Upper lobe of left lung (tissue), 6 donors: ENCODE results near the gene CACNG1. TPM values are rescaled to one million over a fixed set of nuclear protein-coding genes. Genes with fewer than 3 reads are reported as not detected.

Experiments
- ATAC-seq, 2 donors: fragments of 200-7000 bp; cut with Tn5 transposase; one replicate each; pipeline ENCODE4 v1.9.1; 2022; ENCODE audit warnings: mild to moderate bottlenecking in 2 of 2, moderate library complexity in 2 of 2; ENCODE audit not compliant: low FRiP score in 2 of 2
- DNase-seq, 2 donors: peaks; one replicate each; pipeline ENCODE4 v3.0.0-alpha.2; 2019 to 2020
- H3K27ac ChIP-seq, 4 donors: fragments of 200-600 bp; sonication (generic); one replicate each; pipeline ENCODE4 v1.5.1; 2016 to 2019
- H3K27me3 ChIP-seq, 4 donors: fragments of 200-600 bp; sonication (generic); one replicate each; pipeline ENCODE4 v1.5.1; 2017 to 2019
- H3K36me3 ChIP-seq, 4 donors: fragments of 200-600 bp; sonication (generic); one replicate each; pipeline ENCODE4 v1.5.1; 2016 to 2019
- H3K4me1 ChIP-seq, 4 donors: fragments of 200-600 bp; sonication (generic); one replicate each; pipeline ENCODE4 v1.5.1; 2018 to 2019
- H3K4me3 ChIP-seq, 4 donors: fragments of 200-600 bp; sonication (generic); one replicate each; pipeline ENCODE4 v1.5.1; 2017 to 2019; ENCODE audit warnings: mild to moderate bottlenecking in 2 of 4, moderate library complexity in 1 of 4
- H3K9me3 ChIP-seq, 4 donors: fragments of 200-600 bp; sonication (generic); one replicate each; pipeline ENCODE4 v1.5.1; 2018 to 2019
- EP300 ChIP-seq, 4 donors: sonication (generic); formaldehyde crosslinking; IDR thresholded peaks; one replicate each; pipeline ENCODE4 v1.5.1; 2017; ENCODE audit warnings: antibody characterized with exemption in 4 of 4, control low read depth in 2 of 4
- POLR2A ChIP-seq, 4 donors: fragments of 450-650 bp; IDR thresholded peaks; one replicate each; pipeline ENCODE4 v1.5.1; 2016 to 2017; ENCODE audit warnings: antibody characterized with exemption in 4 of 4, mild to moderate bottlenecking in 2 of 4
- POLR2AphosphoS5 ChIP-seq, 2 donors: sonication (generic); formaldehyde crosslinking; IDR thresholded peaks; one replicate each; pipeline ENCODE4 v1.5.1; 2017; ENCODE audit warnings: antibody characterized with exemption in 2 of 2
- WGBS, 2 donors: methylation state at CpG; one replicate each; pipeline ENCODE4 v1.1.5; 2017 to 2018; 5-methylcytosine and 5-hydroxymethylcytosine counted together
- total RNA-seq, 6 donors: library from RNA; depleted of rRNA in 4 of 6; stranded (reverse); fragments of >200 nt in 4 of 6; gene quantifications; one replicate each; pipeline versions ENCODE4 v1.1.0 to v1.2.1, GENCODE V29; 2016 to 2021
- TF ChIP-seq, protein P1 (sequence below), 6 experiments: fragments of 450-650 bp in 4 of 6; fragments of 200-600 bp in 2 of 6; sonication (generic) in 2 of 6; IDR thresholded peaks; one replicate each; pipeline ENCODE4 v1.5.1; 2016 to 2019; ENCODE audit warnings: antibody characterized with exemption in 6 of 6
- donor health status: DM: no; HTN: no; CAD: no; lungs with moderate emphysema.
- donor health status: DM: no; HTN: yes; CAD: no; lungs with severe emphysema.

CACNG1 gene
- total RNA-seq, 6 donors from 2014 or later, result 0.61 TPM; not detected in 5

DNA sequence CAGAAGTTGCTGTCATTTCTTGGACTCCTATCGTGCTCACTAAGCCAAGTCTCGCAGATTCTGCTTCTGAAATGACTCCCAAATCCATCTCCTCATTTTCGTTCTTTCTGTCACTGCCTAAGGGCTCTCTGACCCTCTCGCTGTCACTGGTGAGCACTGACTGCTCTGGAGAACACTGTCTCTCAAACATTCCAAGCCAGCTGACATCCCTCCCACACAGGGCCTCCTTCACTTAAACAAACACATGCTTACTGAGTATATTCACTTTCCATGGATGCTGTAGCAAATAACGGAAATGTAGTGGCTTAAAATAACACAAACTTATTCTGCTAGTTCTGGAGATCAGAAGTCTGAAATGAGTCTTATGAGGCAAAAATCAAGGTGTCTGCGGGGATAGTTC is 18.8 kb downstream of the CACNG1 start:
- no peak overlapping the region for H3K4me3 ChIP-seq
- H3K36me3 ChIP-seq, result no peaks in the 10 kb centered on the region
- H3K4me1 ChIP-seq, result no peaks in the 10 kb centered on the region
- ATAC-seq (no peak), DNase-seq (no peak)
- WGBS, 2 donors, result 81 to 85% methylated on average over 6 of the region's 6 CpGs
- no peak for TF ChIP-seq POLR2A (IDR thresholded peaks at IDR 0.05)
- TF ChIP-seq POLR2AphosphoS5 (IDR thresholded peaks at IDR 0.05), result no peak
- TF ChIP-seq, protein P1, sequence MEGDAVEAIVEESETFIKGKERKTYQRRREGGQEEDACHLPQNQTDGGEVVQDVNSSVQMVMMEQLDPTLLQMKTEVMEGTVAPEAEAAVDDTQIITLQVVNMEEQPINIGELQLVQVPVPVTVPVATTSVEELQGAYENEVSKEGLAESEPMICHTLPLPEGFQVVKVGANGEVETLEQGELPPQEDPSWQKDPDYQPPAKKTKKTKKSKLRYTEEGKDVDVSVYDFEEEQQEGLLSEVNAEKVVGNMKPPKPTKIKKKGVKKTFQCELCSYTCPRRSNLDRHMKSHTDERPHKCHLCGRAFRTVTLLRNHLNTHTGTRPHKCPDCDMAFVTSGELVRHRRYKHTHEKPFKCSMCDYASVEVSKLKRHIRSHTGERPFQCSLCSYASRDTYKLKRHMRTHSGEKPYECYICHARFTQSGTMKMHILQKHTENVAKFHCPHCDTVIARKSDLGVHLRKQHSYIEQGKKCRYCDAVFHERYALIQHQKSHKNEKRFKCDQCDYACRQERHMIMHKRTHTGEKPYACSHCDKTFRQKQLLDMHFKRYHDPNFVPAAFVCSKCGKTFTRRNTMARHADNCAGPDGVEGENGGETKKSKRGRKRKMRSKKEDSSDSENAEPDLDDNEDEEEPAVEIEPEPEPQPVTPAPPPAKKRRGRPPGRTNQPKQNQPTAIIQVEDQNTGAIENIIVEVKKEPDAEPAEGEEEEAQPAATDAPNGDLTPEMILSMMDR (IDR thresholded peaks at IDR 0.05), result no peak
- TF ChIP-seq EP300 (IDR thresholded peaks at IDR 0.05), result no peak
- H3K27me3 ChIP-seq, result no peaks in the 10 kb centered on the region
- H3K27ac ChIP-seq, result no peak overlapping the region
- H3K9me3 ChIP-seq, result no peaks in the 10 kb centered on the region

DNA sequence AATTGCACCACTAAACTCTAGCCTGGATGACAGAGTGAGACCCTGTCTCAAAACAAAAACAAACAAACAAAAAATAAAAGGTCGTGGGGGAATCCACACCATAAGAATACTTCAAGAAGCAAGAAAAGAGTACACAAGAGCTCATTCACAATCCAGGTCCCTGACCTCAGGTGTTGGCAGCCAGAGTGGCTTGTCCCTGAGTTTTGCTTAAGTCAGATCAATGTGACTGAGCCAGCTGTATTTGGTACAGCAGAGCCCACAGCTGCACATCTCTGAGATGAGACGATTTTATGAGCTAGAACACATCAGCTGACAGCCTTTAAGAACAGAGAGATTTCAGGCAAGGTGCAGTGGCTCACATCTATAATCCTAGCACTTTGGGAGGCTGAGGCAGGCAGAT is 22.4 kb downstream of the CACNG1 start:
- Histone ChIP-seq H3K4me3 (no peak overlapping the region), H3K36me3 (no peaks in the 10 kb centered on the region), H3K4me1 (peaks cover 0 to 8% (median 0%) of the 10 kb centered on the region in 4 donors), H3K27me3 (no peaks in the 10 kb centered on the region), H3K27ac (no peak overlapping the region), H3K9me3 (no peaks in the 10 kb centered on the region)
- ATAC-seq (no peak), DNase-seq (no peak)
- WGBS, 2 donors, result 56 to 67% methylated on average over 2 of the region's 2 CpGs
- TF ChIP-seq EP300 (IDR thresholded peaks at IDR 0.05) (no peak), POLR2A (IDR thresholded peaks at IDR 0.05) (no peak), POLR2AphosphoS5 (IDR thresholded peaks at IDR 0.05) (no peak)
- TF ChIP-seq, protein P1 (IDR thresholded peaks at IDR 0.05), result no peak

DNA sequence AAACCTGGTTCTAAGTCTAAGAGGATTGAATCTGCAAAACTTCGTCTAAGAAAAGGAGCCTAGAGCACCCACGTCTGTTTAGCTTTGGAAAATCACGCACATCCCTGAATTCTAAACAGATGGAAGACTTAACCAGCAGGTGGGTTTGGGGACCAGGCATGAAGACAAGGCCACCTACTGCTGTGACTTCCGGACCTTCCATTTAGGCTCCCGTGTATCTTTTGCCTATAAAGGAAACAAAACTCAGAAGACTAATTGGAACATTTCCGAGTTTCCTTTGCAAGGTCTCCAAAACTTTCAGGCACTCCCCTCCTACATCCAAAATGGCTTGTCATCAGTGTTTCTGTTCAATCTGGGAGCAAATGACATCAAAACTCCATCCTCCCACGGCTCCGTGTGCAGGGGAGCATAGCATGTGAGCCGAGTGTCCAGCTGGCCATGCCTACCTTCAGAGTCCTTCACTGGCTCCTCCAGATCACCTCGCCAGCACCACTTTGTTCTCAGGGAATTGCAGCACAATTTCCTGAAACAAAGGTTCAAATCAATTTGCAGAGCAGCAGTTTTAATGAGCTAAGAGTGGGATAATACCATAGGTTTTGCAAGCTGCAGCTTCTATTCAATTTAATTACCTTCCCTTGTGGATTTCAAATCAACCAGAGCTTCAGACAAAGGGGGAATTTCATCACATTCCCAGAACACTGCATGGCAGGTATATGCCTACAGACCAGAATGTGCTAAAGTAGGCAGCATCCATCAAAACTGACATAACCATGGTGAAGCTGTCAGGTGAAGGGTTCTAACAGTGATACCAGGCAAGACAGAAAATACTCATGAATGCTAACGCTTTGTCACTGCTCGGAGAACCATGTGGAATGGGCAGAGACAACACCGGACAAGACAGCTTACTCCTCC is 23.5 kb downstream of the CACNG1 start:
- Histone ChIP-seq H3K9me3 (no peaks in the 10 kb centered on the region), H3K36me3 (peaks cover 0 to 9% (median 0%) of the 10 kb centered on the region in 4 donors), H3K27me3 (no peaks in the 10 kb centered on the region), H3K4me1 (peaks cover 0 to 8% (median 0%) of the 10 kb centered on the region in 4 donors), H3K27ac (no peak overlapping the region), H3K4me3 (no peak overlapping the region)
- no peak for TF ChIP-seq POLR2A (IDR thresholded peaks at IDR 0.05)
- TF ChIP-seq, protein P1 (IDR thresholded peaks at IDR 0.05), result no peak
- TF ChIP-seq POLR2AphosphoS5 (IDR thresholded peaks at IDR 0.05), result no peak
- TF ChIP-seq EP300 (IDR thresholded peaks at IDR 0.05), result no peak
- DNase-seq, result no peak
- ATAC-seq, result no peak
- WGBS, 2 donors, result 92 to 95% methylated on average over 13 of the region's 13 CpGs

DNA sequence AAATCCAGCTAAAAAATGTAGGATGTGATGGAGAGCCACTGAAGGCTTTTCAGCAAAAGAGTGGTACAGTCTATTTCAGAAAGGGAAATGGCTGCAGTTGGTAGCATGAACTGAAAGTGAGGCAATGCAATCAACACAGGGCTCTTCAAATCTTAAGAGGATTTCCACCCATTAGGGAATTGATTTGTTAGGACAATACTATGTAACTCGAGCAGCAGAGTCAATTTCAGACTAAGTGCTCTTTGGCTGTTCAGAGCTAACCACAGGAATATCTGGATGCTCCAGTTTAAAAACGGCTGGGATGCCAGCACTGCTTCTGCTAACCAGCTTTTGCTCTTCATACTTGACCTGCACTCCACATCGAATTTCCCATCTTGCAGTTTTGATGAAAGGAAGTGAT is 24.6 kb downstream of the CACNG1 start:
- no peak for ATAC-seq
- Histone ChIP-seq H3K36me3 (peaks cover 0 to 13% (median 0%) of the 10 kb centered on the region in 4 donors), H3K4me3 (no peak overlapping the region), H3K9me3 (no peaks in the 10 kb centered on the region), H3K27me3 (no peaks in the 10 kb centered on the region), H3K27ac (no peak overlapping the region), H3K4me1 (peaks cover 0 to 8% (median 0%) of the 10 kb centered on the region in 4 donors)
- 64 to 72% methylated on average over 3 of the region's 3 CpGs for WGBS, 2 donors
- TF ChIP-seq, protein P1 (IDR thresholded peaks at IDR 0.05), result no peak
- TF ChIP-seq POLR2A (IDR thresholded peaks at IDR 0.05) (no peak), POLR2AphosphoS5 (IDR thresholded peaks at IDR 0.05) (no peak), EP300 (IDR thresholded peaks at IDR 0.05) (no peak)
- no peak for DNase-seq
